K562 (cell line): ENCODE measurements around the gene SLC6A9. TPM values are rescaled to one million over a fixed set of nuclear protein-coding genes. Genes with fewer than 3 reads are reported as not detected.

Experiments used
- ATF3 ChIP-seq, 2 experiments: fragments of 450-650 bp in 1 of 2; sonication (generic) in 1 of 2; formaldehyde crosslinking in 1 of 2; IDR thresholded peaks in 1 of 2; conservative IDR thresholded peaks in 1 of 2; 2 replicates each; pipeline versions ENCODE4 v1.6.1 to v1.8.1; 2016 to 2023; ENCODE audit warnings: mild to moderate bottlenecking in 2 of 2, moderate library complexity in 2 of 2, inconsistent platforms in 1 of 2, missing genetic modification reagents in 1 of 2
- BRF1 ChIP-seq: IDR thresholded peaks from 3 replicates; pipeline ENCODE4 v1.6.1; 2011; ENCODE audit warnings: borderline replicate concordance, mild to moderate bottlenecking; ENCODE audit not compliant: insufficient read length; ENCODE audit errors: extremely low read depth
- E2F4 ChIP-seq: sonication (generic); formaldehyde crosslinking; IDR thresholded peaks from 2 replicates; pipeline ENCODE4 v1.8.0; 2022; ENCODE audit warnings: mild to moderate bottlenecking, low read depth, missing genetic modification reagents
- ETS2 ChIP-seq: IDR thresholded peaks from 2 replicates; pipeline ENCODE4 v1.6.1; 2016; ENCODE audit warnings: borderline replicate concordance, missing genetic modification characterization, mild to moderate bottlenecking, moderate library complexity, missing compliant biosample characterization; ENCODE audit not compliant: poor library complexity, severe bottlenecking
- EWSR1 ChIP-seq: fragments of 450-650 bp; IDR thresholded peaks from 2 replicates; pipeline ENCODE4 v1.6.1; 2018; ENCODE audit warnings: borderline replicate concordance, mild to moderate bottlenecking, low read depth, moderate library complexity; ENCODE audit not compliant: partially characterized antibody
- HDAC2 ChIP-seq: fragments of 450-650 bp; IDR thresholded peaks from 2 replicates; pipeline ENCODE4 v1.6.1; 2016; ENCODE audit warnings: mild to moderate bottlenecking
- HMG20B ChIP-seq: fragments of 250-450 bp; sonication (Bioruptor Pico); IDR thresholded peaks from 2 replicates; pipeline ENCODE4 v1.5.0; 2021; ENCODE audit warnings: mild to moderate bottlenecking
- IRF9 ChIP-seq: fragments of 450-650 bp; IDR thresholded peaks from 2 replicates; pipeline ENCODE4 v1.6.1; 2016; ENCODE audit warnings: missing biosample characterization, missing genetic modification characterization
- MIER1 ChIP-seq: fragments of 450-650 bp; IDR thresholded peaks from 2 replicates; pipeline ENCODE4 v1.6.1; 2016; ENCODE audit warnings: antibody characterized with exemption, mild to moderate bottlenecking, low read depth
- SMC3 ChIP-seq: conservative IDR thresholded peaks from 2 replicates; pipeline ENCODE4 v1.6.1; 2011; ENCODE audit warnings: low read depth, low read length, improper control_type of control experiment; ENCODE audit not compliant: insufficient read depth
- SNAPC5 ChIP-seq: fragments of 250-450 bp; sonication (Bioruptor Pico); IDR thresholded peaks from 2 replicates; pipeline ENCODE4 v1.8.0; 2021; ENCODE audit warnings: moderate library complexity, mild to moderate bottlenecking, inconsistent platforms
- STAT6 ChIP-seq: sonication (generic); formaldehyde crosslinking; IDR thresholded peaks from 2 replicates; pipeline ENCODE4 v1.8.1; 2023; ENCODE audit warnings: mild to moderate bottlenecking, missing genetic modification reagents
- TARDBP ChIP-seq: fragments of 450-650 bp; IDR thresholded peaks from 2 replicates; pipeline ENCODE4 v1.6.1; 2016
- TSHZ1 ChIP-seq: fragments of 250-450 bp; sonication (Bioruptor Pico); IDR thresholded peaks from 2 replicates; pipeline ENCODE4 v1.4.0; 2020; ENCODE audit warnings: mild to moderate bottlenecking, moderate library complexity
- ZNF644 ChIP-seq: fragments of 200-800 bp; sonication (Bioruptor generic); IDR thresholded peaks from 2 replicates; pipeline ENCODE4 v1.6.1; 2016; ENCODE audit warnings: low read depth, missing genetic modification characterization, missing compliant biosample characterization
- polyA plus RNA-seq, 8 experiments: library from polyadenylated mRNA; depleted of rRNA in 4 of 8; stranded (reverse) in 5 of 8; unstranded in 3 of 8; fragments of >200 nt; fragmentation: Nextera tagmentation in 2 of 8; fragmentation: Illumina TruSeq in 1 of 8; extraction: Ambion mirVana in 2 of 8; extraction: Trizol in 1 of 8; gene quantifications; 2 replicates each; pipeline versions ENCODE4 v1.2.1 to v1.2.3, GENCODE V29; 2011 to 2014; ENCODE audit warnings: inconsistent platforms in 1 of 8, missing spikeins in 1 of 8
- total RNA-seq, 7 experiments: library from RNA; depleted of rRNA in 6 of 7; stranded (reverse); fragments of >200 nt in 6 of 7; fragmentation: Illumina TruSeq in 2 of 7; extraction: Trizol in 2 of 7; gene quantifications; 2 replicates each; pipeline versions ENCODE4 v1.2.1 to v1.2.3, GENCODE V29; 2011 to 2021; ENCODE audit warnings: low replicate concordance in 1 of 7

SLC6A9 gene
- total and polyA plus RNA-seq, 9 of the 15 experiments (the other 6 are each of a cell fraction or from before 2014, with no cell fraction given): 0.17 to 18.7 (median 2.9) TPM

GRCh38 chr1:43974443-43975248 lies 56.6 kb downstream of the SLC6A9 start, which contains the start of gene ATP6V0B (continued):
- TF ChIP-seq TSHZ1 (CRISPR knock-in tag) (no peak), BRF1 (no peak), SNAPC5 (CRISPR knock-in tag) (no peak), HDAC2 (peak; percentile 29; the same call in 1 of the 2 replicates), ATF3 (IDR thresholded peaks at IDR 0.05) (peak; percentile 62), ATF3 (CRISPR knock-in tag; conservative IDR thresholded peaks at IDR 0.05) (no peak), EWSR1 (no peak), TARDBP (peak; percentile 69), STAT6 (CRISPR knock-in tag) (0 out of 2 replicates have a peak, but pooled peaks have one; percentile 70), MIER1 (no peak), ETS2 (tag) (no peak), ZNF644 (peak; percentile 61; the same call in 1 of the 2 replicates), E2F4 (CRISPR knock-in tag) (peak; percentile 90), IRF9 (tag) (no peak), SMC3 (no peak; the same call in 1 of the 2 replicates), HMG20B (no peak)
